HG03520 (cell line): ENCODE data around the gene PFN3.
A peak's percentile ranks its signal among the peaks of the same experiment; 100 is the strongest.

Experiments used
- ATAC-seq: cut with Tn5 transposase; IDR thresholded peaks from one replicate; pipeline ENCODE4 v1.9.1; 2021; ENCODE audit warnings: mild to moderate bottlenecking, moderate library complexity; ENCODE audit not compliant: unreplicated experiment

The PFN3 gene, protein sequence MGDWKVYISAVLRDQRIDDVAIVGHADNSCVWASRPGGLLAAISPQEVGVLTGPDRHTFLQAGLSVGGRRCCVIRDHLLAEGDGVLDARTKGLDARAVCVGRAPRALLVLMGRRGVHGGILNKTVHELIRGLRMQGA

DNA sequence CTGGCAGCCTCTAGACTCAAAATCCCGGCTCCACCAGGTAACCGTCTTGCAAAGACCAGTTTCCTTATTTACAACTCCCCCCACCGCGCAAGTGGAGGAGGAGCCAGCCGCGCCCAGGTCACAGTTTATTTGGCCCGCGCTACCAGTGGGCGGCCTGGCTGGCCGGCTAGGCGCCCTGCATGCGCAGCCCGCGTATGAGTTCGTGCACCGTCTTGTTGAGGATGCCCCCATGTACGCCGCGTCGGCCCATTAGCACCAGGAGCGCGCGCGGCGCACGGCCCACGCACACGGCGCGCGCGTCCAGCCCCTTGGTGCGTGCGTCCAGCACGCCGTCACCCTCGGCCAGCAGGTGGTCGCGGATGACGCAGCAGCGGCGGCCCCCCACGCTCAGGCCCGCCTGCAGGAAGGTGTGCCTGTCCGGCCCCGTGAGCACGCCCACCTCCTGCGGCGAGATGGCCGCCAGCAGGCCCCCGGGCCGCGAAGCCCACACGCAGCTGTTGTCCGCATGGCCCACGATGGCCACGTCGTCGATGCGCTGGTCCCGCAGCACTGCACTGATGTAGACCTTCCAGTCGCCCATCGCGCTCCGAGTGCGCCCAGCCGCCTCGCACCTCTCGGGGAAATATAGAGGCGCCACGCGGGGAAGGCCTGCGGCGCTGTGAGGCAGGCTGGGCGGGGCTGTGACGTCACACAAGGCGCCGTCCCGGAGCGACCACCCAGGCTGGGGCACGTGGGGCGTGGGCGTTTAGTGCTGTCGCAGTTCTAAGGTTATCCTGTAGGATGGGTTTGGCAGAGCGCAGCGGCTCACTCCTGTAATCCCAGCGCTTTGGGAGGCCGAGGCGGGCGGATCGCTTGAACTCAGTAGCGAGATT lies at the start of gene PFN3:
PFN3 (minus strand) TSS at position 665 of the 872 bp plus-strand sequence; CDS start at position 580, 85 bp downstream.
- no peak for ATAC-seq

- no peak for ATAC-seq
Measured at GRCh38 chr5:177449140-177450061, 48.9 kb upstream of the PFN3 start.

GRCh38 chr5:177448244-177448950 lies 47.9 kb upstream of the PFN3 start:
- no peak for ATAC-seq

- ATAC-seq = no peak
Measured at GRCh38 chr5:177447611-177448243, 47.3 kb upstream of the PFN3 start.

- peak; percentile 50 for ATAC-seq
Measured at GRCh38 chr5:177447066-177447610, 46.7 kb upstream of the PFN3 start.

DNA sequence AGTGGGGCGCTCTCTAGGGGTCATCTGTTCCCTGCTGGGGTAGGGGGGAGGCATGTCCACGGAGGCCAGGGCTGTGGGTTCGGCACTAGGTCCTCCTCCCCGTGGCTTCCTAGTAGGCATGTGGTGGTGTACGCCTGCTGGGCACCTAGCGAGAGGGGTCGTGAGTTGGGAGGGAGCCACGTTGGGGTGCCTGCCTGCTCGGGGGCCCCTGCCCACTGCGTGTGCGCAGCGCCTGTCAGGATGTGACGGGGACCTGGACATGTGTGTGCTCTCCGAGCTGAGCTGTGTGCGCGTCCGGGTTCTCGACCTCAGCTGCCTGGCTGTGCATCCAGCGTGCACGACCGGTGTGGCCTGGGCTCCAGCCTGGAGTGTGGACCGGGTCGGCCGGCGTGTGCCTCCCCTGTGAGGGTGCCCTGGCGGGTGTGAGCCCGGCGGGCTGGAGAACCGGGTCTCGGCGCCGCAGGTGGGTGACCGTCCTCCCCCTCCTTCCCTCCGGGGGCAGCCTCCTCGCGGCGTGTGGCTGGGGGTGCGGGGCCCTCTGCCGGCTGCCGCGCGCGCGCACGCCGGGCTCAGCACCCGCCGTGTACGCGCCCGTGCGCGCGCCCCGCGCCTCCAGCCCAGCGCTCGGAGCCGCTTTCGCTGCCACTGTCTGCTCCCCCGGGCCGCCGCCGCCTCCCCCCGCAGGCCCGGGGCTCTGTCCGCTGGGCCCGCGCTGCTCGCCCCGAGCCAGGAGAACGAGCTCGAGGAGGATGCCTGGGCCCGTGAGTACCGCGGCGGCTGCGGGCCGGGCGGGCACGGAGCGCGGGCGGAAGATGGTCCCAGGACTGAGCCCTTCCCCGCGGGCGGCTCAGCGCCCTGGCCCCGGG lies 46.0 kb upstream of the PFN3 start, which contains the start of gene PRR7:
PRR7 (plus strand) TSS at position 615 of the 866 bp plus-strand sequence. CDS start 8,254 bp downstream, outside the sequence.
- peak; percentile 48 for ATAC-seq

DNA sequence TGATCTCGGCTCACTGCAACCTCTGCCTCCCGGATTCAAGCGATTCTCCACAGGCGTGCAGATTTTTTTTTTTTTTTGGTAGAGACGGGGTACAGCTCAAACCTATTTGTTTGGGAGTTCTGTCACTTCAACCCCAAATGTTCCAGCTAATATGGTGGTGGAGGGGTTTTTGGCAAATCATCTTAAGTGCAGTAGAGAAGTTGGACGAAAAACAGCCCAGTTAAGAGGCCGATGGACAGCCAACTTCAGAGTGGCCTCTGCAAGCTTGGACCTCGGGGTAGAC lies 45.4 kb upstream of the PFN3 start:
- ATAC-seq = no peak

DNA sequence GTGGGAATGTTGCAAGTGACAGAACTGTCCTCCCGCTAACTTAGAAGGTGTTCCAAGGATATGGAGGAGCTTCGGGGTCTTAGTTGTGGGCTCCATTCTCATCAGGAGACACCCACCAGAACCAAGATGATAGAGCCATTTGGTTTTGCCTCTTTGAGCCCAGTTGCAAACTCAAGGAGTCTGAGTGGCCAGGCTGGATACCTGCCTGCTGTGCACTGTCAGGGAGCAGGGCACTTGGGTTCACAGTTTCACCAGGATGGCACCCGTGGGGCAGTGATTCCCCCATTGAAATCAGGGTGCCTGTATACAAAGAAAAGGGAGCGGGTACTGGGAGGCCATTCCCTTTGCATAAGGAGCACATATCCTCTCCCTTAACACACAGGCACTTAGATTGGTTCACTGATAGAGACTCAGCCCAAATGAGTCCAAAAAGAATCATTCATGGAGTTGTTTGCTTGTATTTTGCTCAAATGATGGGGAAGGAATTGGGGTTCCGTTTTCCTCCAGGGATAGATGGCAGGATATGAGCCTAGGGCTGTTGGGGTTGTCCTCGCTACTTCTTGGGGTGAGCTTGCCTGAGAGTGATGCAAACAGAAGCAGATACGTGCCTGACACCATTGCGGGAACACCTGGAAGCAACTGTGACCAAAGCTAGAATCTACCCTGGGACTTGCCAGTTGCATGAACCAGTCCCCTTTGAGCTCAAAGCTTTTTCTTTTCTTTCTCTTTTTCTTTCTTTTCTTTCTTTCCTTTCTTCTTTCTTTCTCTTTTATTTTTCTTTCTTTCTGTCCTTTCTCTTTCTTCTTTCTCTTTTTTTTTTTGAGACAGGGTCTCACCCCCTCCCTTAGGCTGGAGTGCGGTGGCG lies 44.8 kb upstream of the PFN3 start:
- no peak for ATAC-seq

DNA sequence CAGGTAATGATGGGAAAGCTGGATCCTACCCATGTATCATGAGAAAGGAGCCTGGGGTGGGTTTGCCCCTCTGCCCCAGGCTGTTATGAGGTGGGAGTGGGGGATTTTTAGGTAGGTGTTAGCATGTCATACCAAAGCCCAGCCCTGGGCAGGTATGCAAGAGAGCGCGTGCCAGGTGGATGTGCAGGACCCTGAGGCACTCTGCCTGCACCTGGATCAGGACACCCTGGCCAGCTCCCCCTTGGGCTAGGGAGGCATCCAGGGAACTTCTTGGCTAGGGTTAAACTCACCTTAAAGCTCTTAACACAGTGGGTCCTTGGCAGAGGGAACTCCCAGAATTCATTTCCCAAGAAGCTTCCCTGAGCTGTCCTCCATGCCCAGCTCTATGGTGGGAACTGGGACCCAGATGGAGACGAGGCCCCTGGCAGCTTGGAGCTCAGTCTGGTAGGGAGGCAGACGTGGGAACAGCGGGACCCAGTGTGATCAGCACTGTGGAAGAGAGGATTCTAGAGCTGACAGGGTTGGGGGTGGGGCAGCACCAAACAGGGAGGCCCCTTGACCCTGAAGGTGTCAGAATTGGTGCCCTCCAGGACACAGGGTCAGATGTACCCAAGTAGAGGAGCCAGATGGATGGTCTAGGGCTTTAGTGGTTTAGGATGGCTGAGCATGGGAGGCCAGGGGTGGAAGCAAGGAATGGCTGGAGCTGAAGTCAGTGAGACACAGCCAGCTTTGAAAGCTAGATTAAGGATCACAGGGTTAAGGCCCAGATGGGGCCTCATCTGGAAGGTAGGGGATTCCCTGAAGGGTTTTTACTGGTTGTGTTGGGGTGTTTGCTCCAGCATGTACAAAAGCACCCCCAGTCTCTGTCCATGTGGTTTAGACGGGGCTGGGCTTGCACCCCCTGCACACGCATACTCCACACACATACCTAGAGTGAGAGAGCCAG lies 43.9 kb upstream of the PFN3 start:
- no peak for ATAC-seq

DNA sequence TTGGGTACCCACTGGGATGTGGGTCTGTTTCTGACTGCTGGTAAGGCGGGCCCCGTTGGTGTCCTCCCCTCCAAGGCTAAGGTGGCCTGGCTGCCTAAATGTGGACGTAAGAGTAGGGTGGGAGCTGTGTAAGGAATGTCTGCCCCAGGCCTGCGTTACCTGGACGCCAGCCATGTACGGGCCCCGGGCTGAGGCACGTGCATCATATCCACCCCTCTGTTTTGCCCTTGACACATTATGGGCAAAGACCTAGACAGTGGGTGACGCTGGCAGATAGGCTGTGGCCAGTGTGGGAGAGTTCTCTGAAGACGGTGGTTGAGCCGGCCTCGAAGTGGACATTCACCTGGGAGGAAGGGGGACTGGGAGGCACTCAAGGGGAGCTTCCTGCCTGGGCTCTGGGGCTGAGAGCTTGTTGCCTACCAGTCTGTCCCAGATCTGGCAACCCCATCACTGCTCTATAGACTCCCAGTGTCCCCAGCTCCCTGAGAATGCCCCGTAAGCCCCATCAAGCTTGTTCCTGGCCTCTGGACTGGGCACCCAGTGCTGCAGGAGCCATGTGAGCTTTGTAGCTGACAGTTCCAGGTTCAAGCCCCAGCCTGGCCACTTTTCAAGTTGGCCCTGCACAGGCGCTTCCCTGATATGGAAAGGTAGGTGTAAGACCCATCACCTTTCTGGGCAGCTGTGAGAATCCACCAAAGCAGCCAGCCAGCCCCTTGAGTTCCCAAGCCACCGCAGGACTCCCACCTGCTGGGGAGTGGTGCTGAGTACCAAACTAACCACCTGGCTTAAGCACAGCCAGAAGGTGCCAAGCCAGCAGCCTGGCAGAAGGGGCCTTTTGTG lies 42.9 kb upstream of the PFN3 start:
- no peak for ATAC-seq

DNA sequence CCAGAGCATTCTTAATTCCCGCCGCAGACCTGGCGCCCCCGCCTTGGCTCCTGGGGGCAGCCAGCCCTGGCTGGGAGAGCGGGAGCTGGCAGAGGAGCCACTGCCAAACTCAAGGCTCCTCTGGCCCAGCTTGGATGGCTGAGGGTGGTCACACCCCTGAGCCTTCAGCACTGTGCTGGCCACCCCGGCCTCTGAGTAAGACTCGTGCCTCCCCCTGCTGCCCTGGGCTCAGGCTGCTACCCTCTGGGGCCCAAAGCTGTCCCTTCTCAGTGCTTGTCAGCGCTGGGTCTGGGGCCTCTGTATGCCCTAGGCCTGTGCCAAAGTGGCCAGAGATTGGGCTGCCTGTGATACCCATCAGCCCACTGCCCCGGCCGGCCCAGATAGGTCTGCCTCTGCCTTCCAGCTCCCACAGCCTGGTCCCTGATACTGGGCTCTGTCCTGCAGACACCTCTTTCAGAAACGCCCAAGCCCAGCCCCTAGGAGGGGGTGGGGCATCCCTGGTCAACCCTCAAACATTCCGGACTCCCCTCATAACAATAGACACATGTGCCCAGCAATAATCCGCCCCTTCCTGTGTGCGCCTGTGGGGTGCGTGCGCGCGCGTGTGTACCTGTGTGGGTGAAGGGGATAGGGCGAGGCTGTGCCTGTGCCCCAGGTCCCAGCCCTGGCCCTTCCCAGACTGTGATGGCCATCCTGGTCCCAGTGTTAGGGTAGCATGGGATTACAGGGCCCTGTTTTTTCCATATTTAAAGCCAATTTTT lies 41.8 kb upstream of the PFN3 start:
- no peak for ATAC-seq

DNA sequence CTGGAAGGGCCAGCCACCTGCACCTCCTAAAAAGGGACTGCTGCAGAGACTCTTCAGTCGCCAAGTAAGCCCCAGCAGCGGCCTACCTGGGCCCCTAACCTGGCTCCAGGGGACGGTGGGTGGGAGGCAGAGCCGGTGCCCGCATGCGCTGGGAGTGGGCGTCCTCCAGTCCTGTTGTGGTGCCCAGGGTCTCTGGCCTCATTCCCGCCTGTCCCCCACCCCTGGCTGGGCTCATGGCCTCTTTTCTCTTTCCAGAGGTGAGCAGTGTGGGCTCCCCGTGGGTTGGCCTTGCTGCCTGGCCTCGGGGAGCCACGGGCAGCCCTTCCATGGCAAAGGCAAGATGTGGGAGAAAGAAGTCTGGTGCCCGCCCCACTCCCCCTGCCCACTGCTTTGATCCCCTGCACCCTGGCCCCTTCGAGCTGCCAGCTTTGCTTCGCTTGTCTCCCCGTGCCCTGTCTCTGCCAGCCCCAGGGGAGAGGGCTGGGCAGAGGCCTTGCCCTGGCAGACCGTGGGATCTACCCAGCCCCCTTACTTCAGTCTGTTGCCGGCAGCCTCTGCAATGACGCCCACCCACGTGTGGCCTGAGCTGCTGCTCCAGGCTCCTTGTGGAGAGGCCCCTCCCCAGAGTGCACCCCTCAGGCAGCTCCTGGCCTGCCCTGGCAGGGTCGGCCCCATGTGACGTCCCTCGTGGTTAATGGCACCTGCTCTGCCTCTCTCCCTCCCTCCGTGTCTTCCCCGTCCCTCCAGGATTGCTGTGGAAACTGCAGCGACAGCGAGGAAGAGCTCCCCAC lies 40.7 kb upstream of the PFN3 start:
- ATAC-seq = no peak

DNA sequence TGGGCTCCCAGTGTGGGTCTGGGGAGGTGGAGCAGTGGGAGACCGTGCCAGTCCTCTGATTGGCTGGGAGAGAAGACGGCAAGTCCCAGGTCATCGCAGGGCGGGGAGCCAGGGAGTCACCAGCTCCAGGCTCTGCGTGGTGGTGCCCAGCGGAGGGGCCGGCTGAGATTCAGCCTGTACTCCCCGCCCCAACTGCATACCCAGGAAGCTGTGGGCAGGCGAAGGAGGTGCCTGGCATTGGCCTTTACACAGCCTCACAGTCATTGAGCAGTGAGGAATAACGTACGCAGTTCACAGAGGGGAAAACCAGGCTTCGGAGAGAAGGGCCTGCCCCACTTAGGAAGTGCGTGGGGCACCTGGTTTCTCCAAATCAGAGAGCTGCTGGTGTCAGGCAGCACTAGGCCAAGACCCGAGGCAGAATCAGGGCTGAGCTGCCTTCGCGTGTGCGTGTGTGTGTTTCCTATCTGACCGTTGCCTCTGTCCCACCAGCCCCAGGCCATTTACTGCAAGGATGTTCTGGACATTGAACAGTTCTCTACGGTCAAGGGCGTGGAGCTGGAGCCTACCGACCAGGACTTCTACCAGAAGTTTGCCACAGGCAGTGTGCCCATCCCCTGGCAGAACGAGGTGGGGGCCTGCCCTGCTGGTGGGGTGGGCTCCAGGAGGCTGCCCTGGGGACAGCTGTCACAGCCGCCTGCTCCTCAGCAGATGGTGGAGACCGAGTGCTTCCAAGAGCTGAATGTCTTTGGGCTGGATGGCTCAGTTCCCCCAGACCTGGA lies 39.9 kb upstream of the PFN3 start:
- no peak for ATAC-seq

DNA sequence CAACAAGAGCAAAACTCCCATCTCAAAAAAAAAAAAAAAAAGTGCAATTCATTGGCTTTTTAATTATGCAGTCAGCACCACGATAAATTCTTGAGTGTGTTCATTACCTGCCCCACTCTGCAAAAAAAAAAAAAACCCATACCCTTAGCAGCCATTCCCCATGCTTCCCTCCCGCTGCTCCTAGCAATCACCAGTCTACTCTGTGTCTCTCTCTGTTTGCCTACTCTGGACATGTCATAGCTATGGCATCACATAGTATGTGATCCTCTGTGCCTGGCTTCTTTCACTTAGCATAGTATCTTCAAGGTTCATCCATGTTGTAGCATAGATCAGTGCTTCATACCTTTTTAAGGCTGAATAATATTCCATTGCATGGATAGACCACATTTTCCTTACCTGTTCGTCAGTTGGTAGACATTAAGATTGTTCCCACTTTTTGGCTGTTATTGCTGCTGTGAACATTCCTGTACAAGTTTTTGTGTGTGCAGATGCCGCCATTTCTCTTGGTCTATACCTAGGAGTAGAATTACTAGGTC lies 39.1 kb upstream of the PFN3 start:
- no peak for ATAC-seq
